Germinal center (tissue), 1 donor: ENCODE measurements around the gene HMX1.

Source experiments
- DNase-seq: peaks from one replicate; pipeline ENCODE4 v3.0.0; 2012; ENCODE audit warnings: mixed read lengths, low spot score

The HMX1 gene

GRCh38 chr4:8854931-8855330 is 16.7 kb downstream of the HMX1 start:
- no peak for DNase-seq

GRCh38 chr4:8854016-8854415 is 17.6 kb downstream of the HMX1 start:
- no peak for DNase-seq

GRCh38 chr4:8853249-8853648 is 18.4 kb downstream of the HMX1 start:
- no peak for DNase-seq

DNA sequence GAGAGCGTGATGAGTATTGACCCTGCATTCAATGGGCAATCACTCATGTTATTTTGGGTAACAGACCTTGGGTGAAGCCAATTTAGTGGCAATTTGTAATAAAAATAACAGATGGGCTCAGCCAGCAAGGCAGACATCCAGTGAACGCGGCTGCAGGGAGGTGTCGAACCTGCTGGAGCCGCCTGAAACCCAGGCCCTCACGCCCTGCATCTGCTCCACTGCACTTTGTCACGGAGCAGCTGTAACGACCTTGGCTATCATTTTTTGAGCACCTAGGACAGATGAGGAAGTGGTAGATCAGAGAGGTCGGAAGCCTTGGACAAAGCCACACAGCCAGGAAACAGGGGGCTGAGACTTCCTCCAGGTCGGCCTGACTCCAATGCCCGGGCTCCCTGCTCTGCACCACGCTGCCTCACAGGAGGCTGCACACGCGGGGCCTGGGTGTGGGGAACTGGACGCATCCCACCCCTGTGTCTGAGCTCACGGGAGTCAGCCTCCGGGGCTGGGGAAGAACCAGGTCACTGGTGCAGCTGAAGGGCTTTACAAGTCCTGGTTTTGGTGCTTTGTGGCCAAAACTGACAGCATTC is 19.4 kb downstream of the HMX1 start:
- no peak for DNase-seq

- DNase-seq = no peak
Observed at GRCh38 chr4:8851321-8852117, 20.1 kb downstream of the HMX1 start.

- DNase-seq = no peak
Observed at GRCh38 chr4:8850830-8851188, 20.8 kb downstream of the HMX1 start.

GRCh38 chr4:8850074-8850829 is 21.4 kb downstream of the HMX1 start:
- no peak for DNase-seq

DNA sequence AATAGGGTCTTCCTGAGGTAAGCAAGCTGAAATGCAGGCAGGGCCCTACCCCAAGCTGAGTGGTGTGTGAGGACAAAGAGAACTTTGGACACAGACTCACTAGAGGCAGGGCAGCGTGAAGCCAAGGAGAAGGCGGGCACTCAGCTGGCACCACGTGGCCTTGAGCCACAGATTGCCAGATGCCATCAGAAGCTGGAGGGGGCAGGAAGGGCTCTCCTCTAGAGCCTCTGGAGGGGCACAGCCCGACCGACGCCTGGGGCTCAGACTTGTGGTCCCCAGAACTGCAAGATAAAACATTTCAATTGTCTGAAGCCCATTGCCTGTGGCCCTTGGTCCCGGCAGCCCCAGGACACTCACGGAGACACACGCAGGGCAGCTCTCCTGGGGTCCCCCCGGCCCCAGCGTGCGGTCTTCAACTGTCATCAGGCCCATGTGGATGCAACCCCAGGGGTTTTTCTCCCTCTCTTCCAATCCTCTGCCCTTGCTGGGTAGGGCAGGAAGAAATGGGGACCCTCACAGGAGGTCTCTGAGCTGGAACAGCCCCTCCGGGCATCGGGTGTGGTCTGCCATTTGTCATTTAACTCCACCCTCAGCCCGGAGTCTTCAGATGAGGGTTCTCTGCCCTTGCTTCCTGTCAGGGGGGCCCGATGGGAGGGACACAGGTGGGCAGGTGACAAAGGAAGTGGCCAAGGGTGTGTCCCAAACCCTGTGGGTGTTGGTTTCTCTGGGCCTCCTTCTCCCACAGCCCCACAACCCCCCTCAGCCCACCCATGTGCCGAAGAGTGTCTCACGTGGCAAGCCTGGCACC is 22.2 kb downstream of the HMX1 start:
- no peak for DNase-seq

GRCh38 chr4:8848507-8849265 is 23.0 kb downstream of the HMX1 start:
- no peak for DNase-seq

GRCh38 chr4:8847764-8848163 is 23.9 kb downstream of the HMX1 start:
- DNase-seq = no peak

- DNase-seq = no peak
Observed at GRCh38 chr4:8847331-8847730, 24.3 kb downstream of the HMX1 start.

GRCh38 chr4:8846826-8847225 is 24.8 kb downstream of the HMX1 start:
- no peak for DNase-seq

DNA sequence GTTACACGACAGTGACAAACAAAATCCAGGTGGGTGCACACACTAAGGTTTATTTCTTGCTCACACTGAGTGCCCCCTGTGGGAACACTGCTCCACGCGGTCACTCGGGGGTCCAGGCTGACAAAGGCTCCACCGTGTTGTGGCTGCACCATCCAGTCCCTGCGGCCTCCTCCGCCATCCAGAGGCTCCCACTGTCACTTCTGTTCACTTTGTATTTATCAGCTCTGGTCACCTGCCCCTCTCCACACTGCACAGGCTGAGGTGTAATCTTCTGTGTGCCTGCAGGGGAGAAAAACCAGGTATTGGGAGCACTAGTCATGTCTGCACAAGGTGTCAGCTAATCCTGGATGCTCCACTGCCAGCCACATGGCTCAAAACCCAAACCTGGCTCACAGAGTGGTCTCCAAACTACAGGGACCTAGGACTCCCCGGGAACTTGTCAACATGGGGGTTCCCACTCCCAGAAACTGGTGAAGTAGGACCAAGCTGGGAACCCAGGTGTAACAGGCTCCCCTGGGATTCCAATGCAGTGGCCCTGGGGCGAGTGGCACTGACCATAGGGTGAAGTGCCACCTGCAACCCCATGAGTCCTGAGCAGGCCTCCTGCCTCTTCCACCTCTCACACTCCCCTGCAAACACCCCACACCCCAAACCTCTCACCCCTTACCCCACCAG is 25.5 kb downstream of the HMX1 start:
- no peak for DNase-seq

DNA sequence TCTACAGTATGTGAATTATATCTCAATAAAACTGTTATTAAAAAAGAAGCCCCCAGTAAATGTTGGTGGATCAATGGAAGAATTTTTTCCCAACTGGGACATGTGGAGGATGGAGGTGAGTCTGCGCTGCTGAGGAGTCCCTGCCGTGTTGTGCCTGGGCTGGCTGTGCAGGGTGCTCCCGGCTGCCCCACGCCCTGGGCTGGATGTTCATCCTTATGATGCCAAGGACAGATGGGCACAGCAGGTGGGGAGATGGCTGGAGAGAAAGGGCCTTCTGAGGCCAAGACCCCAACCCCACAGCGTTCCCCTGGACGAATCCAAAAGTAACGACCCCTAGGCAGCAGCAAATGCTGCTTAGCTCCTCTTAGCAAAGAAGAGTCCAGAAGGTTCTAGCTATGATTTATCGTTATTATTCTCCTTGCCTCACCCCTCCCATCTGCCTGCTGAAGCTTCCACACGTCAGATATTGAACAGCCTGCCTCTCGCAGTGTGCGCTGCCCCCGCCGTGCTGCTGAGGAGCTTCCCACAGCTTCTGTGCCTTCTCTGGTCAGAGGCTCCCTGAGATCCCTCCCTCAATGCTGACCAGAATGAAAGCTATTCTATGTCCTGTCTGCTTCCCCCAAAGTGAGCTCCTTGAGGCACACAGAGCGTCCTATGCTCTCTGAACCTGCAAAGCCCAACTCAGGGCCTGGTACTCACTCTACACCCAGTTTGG is 26.5 kb downstream of the HMX1 start:
- no peak for DNase-seq

DNA sequence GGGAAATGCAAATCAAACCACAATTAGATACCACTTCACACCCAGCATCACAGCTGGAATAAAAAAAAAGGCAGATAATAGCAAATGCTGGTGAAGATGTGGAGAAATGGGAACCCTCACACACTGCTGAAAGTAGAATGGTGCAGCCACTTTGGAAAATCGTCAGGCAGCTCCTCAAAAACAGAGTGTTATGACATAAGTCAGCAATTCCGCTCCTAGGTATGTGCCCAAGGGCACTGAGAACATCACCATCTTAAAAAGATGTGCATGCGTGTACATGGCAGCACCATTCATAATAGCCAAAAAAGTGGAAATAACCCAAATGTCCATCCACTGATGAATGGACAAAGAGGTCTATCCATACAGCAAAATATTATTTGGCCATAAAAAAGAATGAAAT is 28.0 kb downstream of the HMX1 start:
- no peak for DNase-seq

- no peak for DNase-seq
Observed at GRCh38 chr4:8842614-8843013, 29.0 kb downstream of the HMX1 start.

GRCh38 chr4:8841678-8842268 is 29.9 kb downstream of the HMX1 start:
- no peak for DNase-seq

GRCh38 chr4:8840816-8841455 is 30.7 kb downstream of the HMX1 start:
- no peak for DNase-seq

DNA sequence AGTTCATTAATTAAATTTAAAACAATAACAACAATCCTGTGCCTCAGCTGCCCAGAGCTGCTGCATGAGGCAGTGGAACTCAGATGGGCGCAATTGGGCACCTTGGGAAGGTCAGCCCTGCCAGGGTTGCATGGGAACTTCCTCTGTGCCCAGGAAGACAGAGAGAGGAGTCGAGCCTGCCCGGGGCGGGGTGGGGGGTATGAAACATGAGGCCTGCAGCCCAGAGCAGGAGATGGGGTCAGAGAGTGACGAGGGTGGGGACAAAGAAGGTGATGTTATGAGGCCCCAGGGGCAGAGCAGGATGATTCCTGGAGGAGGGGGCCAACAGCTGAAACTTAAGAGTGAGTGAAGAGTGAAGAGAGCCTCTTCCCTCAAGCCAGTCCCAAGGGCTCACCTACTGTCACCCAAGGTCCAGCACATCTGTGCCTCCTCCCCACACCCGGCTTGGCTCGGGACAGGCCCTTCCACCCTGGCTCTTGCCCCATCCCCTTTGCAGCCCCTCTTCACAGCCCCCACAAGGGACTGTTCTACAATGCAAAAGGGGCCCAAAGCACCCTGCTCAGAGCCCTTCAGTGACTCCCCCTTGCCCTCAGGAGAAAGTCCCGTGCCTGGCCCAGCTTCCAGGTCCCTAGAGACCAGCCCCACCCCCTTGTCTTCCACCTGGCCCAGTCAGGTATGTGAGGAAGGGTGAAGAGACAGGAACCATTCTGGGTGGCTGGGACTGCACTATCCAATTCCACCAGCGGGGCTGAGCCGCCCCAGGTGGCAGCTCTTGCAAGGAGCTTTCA is 31.4 kb downstream of the HMX1 start:
- no peak for DNase-seq
